Right atrium auricular region (tissue), 2 donors: Measurements from ENCODE around the gene MBNL2. TPM values are rescaled to one million over a fixed set of nuclear protein-coding genes. Genes with fewer than 3 reads are reported as not detected.

Experiments used
- DNase-seq: peaks from one replicate; pipeline ENCODE4 v3.0.0-alpha.2; 2019; ENCODE audit warnings: low spot score
- H3K27ac ChIP-seq, 2 donors: fragments of 200-600 bp; sonication (generic); 1 replicate in 1 of 2; 2 replicates in 1 of 2; pipeline ENCODE4 v1.5.1; 2016 to 2019
- H3K27me3 ChIP-seq, 2 donors: fragments of 200-600 bp; sonication (generic); one replicate each; pipeline versions ENCODE4 v1.5.1 to v1.6.0; 2017 to 2019
- H3K36me3 ChIP-seq: fragments of 200-600 bp; sonication (generic); one replicate; pipeline ENCODE4 v1.5.1; 2016
- H3K4me1 ChIP-seq, 2 donors: fragments of 200-600 bp; sonication (generic); one replicate each; pipeline versions ENCODE4 v1.5.1 to v1.6.0; 2017 to 2019
- H3K4me3 ChIP-seq, 2 donors: fragments of 200-600 bp; sonication (generic); 1 replicate in 1 of 2; 2 replicates in 1 of 2; pipeline ENCODE4 v1.5.1; 2017 to 2019; ENCODE audit warnings: mild to moderate bottlenecking in 1 of 2, moderate library complexity in 1 of 2
- H3K9me3 ChIP-seq, 2 donors: fragments of 200-600 bp; sonication (generic); one replicate each; pipeline ENCODE4 v1.5.1; 2019
- total RNA-seq, 2 donors: library from RNA; depleted of rRNA; stranded (reverse); fragments of >200 nt; gene quantifications; one replicate each; pipeline ENCODE4 v1.1.0, GENCODE V29; 2016
- TF ChIP-seq, protein P1 (sequence below), 2 donors: fragments of 200-600 bp; sonication (generic); IDR thresholded peaks; one replicate each; pipeline ENCODE4 v1.5.1; 2019; ENCODE audit warnings: antibody characterized with exemption in 2 of 2

The MBNL2 gene
- total RNA-seq, 2 donors from 2014 or later: 62.0 to 81.6 TPM

DNA sequence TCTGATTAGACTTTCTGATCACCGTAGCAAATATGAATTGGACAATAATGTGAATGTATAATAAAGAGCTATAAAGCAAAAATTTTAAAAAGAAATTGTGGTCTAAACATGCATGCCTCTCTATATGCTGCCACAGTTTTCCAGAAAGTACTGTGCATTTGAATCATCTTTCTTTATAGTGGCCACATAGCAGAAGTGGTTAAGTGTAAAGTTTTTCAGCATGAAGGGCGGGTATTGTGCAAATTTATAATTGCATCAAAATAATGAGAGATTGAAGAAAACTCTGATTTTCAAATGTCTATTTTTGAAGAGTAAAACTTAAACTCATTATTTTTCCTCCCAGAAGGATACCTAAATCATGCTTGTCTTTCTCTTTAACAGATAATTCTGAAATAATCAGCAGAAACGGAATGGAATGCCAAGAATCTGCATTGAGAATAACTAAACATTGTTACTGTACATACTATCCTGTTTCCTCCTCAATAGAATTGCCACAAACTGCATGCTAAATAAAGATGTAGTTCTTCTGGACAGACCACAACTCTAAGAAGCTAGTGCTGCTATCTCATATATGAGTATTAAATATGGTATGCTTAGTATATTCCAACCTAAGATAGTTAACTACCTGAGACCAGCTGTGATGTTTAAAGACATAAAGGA lies 168.9 kb downstream of the MBNL2 start:
- TF ChIP-seq, protein P1, sequence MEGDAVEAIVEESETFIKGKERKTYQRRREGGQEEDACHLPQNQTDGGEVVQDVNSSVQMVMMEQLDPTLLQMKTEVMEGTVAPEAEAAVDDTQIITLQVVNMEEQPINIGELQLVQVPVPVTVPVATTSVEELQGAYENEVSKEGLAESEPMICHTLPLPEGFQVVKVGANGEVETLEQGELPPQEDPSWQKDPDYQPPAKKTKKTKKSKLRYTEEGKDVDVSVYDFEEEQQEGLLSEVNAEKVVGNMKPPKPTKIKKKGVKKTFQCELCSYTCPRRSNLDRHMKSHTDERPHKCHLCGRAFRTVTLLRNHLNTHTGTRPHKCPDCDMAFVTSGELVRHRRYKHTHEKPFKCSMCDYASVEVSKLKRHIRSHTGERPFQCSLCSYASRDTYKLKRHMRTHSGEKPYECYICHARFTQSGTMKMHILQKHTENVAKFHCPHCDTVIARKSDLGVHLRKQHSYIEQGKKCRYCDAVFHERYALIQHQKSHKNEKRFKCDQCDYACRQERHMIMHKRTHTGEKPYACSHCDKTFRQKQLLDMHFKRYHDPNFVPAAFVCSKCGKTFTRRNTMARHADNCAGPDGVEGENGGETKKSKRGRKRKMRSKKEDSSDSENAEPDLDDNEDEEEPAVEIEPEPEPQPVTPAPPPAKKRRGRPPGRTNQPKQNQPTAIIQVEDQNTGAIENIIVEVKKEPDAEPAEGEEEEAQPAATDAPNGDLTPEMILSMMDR (IDR thresholded peaks at IDR 0.05): no peak

DNA sequence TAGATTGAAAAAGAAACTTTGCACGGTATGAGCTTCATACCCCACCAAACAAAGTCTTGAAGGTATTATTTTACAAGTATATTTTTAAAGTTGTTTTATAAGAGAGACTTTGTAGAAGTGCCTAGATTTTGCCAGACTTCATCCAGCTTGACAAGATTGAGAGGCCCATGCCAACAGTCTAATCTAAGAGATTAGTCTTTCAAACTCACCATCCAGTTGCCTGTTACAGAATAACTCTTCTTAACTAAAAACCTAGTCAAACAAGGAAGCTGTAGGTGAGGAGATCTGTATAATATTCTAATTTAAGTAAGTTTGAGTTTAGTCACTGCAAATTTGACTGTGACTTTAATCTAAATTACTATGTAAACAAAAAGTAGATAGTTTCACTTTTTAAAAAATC lies 169.9 kb downstream of the MBNL2 start:
- H3K27ac ChIP-seq: no peak overlapping the region
- no peaks in the 10 kb centered on the region for H3K27me3 ChIP-seq
- no peaks in the 10 kb centered on the region for H3K4me1 ChIP-seq
- peaks cover 15% of the 10 kb centered on the region for H3K36me3 ChIP-seq
- H3K9me3 ChIP-seq: no peaks in the 10 kb centered on the region
- DNase-seq: no peak
- no peak overlapping the region for H3K4me3 ChIP-seq
- TF ChIP-seq, protein P1 (IDR thresholded peaks at IDR 0.05): no peak

More for the DNA sequence above, 168.9 kb downstream of the MBNL2 start:
- Histone ChIP-seq H3K27me3 (no peaks in the 10 kb centered on the region), H3K4me1 (peaks cover 0 to 3% of the 10 kb centered on the region in 2 donors), H3K27ac (no peak overlapping the region), H3K36me3 (peaks cover 17% of the 10 kb centered on the region), H3K9me3 (no peaks in the 10 kb centered on the region), H3K4me3 (no peak overlapping the region)
- DNase-seq: no peak

DNA sequence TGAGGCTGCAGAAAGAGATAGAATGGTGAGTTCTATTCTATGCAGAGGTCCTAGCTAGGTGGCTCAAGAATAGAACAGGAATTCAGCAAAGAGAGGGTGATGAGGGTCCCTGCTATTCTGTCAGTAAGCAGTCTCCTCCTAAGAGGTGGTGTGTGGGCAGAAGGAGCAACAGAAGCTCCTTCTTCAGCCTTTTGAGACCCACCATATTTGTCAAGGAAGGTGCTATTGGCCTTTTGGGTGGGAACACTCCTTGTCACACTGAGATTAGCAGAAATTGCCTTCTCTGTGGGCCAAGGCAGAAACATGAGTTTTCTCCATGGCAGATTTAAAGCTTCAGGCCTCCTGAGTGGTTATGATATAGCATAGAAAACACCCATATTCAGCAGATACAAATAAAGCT lies 172.4 kb downstream of the MBNL2 start:
- Histone ChIP-seq H3K4me3 (no peak overlapping the region), H3K27ac (no peak overlapping the region), H3K9me3 (no peaks in the 10 kb centered on the region), H3K36me3 (peaks cover 11% of the 10 kb centered on the region), H3K27me3 (no peaks in the 10 kb centered on the region), H3K4me1 (no peaks in the 10 kb centered on the region)
- TF ChIP-seq, protein P1 (IDR thresholded peaks at IDR 0.05): no peak
- DNase-seq: no peak

DNA sequence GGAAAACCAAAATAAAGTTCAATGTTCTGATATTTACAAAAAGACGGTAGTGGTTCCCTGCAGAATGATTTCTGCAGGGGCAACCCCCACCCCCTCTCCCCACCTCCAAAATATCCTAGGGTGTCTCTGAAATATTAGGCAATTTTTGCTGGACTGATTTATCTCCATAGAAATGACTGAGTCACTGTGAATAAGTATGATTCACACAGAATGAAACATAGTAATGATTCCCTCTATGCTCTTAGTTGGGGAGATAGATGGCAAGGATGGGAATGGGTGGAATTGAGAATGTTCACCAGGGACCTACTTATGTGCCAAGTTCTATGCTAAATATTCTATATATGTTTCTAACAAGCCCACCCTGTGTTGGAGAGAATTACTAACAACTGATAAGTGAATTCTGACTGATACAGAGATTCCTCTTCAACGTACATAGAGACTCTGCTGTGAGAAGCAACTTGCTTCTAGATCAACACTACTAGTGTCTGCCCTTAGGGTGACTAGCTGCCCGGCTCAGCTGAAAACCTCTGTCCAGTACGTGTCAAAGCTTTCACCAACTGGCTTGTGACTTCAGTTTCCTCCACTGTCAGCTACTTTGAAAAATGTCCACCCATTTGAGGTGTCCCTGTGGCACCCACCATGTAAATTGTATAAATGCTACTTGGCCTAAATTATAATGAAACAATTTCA lies 173.5 kb downstream of the MBNL2 start:
- TF ChIP-seq, protein P1 (IDR thresholded peaks at IDR 0.05): no peak
- peaks cover 11% of the 10 kb centered on the region for H3K36me3 ChIP-seq
- no peak overlapping the region for H3K27ac ChIP-seq
- H3K4me1 ChIP-seq: no peaks in the 10 kb centered on the region
- no peaks in the 10 kb centered on the region for H3K27me3 ChIP-seq
- no peaks in the 10 kb centered on the region for H3K9me3 ChIP-seq
- H3K4me3 ChIP-seq: no peak overlapping the region
- no peak for DNase-seq

DNA sequence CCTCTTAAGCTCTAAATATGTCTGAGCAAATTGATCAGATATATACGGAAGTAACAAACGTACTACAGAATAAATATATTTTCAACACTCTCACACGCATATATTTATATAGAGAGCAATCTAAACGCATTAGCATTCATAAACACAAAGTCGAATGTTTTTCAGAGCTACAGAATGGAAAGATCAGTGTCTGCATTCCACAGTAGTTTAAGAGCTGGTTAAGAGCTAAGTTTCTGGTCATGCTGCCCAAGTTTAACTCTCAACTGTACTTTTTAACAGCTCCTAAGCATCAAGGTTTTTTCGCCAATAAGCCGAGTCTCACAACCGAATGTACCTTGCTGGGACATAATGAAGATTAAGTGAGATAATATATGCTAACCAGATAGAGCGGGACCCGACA lies 175.1 kb downstream of the MBNL2 start:
- no peak for DNase-seq
- no peaks in the 10 kb centered on the region for H3K27me3 ChIP-seq
- peaks cover under 1% of the 10 kb centered on the region for H3K36me3 ChIP-seq
- H3K4me1 ChIP-seq: no peaks in the 10 kb centered on the region
- H3K9me3 ChIP-seq: no peaks in the 10 kb centered on the region
- TF ChIP-seq, protein P1 (IDR thresholded peaks at IDR 0.05): no peak
- no peak overlapping the region for H3K4me3 ChIP-seq
- H3K27ac ChIP-seq: no peak overlapping the region
